ENCODE data around the gene CHCHD3.

Gene CHCHD3

GRCh38 chr7:132800522-132800921 lies 281.4 kb downstream of the CHCHD3 start:
- DNase-seq: no peak

GRCh38 chr7:132799081-132799413 lies 282.8 kb downstream of the CHCHD3 start:
- DNase-seq: no peak

- no peak for DNase-seq
Observed at GRCh38 chr7:132797152-132797551, 284.7 kb downstream of the CHCHD3 start.

DNA sequence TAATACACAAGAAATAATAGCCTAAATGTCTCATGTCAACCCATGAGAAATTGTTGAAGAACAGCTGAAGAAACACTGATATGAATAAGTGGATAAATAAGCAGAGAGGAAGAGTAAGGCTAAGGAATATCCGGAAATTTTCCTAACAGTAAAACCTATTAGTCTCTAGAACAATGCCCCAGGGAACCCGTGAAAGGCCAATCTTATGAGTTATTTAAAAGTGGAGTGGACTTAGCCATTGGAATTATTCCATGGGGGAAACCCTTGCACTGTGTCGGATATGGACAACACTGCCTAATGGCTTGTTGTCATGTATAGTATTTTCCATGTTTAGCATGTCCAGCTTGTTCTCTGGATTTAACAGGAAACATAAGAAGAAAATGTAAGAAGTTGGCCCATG lies 288.4 kb downstream of the CHCHD3 start:
- no peak for DNase-seq

- DNase-seq: no peak
Observed at GRCh38 chr7:132791036-132791435, 290.9 kb downstream of the CHCHD3 start.

DNA sequence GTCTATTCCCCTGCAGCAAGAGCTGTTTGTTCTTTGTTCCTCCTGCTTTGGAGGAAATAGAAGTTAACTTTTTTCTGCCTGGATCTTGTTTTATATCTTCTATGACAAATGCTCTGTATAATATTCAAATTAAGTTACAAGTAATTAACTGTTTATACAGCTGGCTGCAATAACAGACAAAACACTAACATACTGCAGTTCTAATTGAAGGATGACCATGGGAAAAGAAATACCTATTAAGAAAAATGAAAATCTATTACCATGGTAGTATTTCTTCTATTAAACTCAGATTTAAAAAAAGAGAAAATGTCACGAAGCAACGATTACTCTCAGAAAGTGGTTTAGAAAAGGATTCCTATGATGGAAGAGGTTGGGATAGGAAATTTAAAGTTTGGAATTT lies 291.8 kb downstream of the CHCHD3 start:
- no peak for DNase-seq

- DNase-seq: no peak
Observed at GRCh38 chr7:132789281-132789680, 292.6 kb downstream of the CHCHD3 start.

DNA sequence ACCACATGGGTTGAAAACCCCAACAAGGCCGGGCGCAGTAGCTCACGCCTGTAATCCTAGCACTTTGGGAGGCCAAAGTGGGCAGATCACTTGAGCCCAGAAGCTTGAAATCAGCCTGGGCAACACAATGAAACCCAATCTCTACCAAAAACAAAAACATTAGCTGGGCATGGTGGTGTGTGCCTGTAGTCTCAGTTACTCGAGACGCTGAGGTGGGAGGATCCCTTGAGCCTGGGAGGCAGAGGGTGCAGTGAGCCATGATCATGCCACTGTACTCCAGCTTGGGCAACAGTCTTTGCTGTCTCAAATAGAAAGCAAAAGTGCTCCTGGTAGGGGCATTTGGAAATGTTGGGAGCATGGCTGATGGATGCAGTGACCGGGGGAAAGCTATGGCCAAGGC lies 296.0 kb downstream of the CHCHD3 start:
- no peak for DNase-seq

- no peak for DNase-seq
Observed at GRCh38 chr7:132784406-132784805, 297.5 kb downstream of the CHCHD3 start.

- DNase-seq: no peak
Observed at GRCh38 chr7:132783824-132784223, 298.1 kb downstream of the CHCHD3 start.

DNA sequence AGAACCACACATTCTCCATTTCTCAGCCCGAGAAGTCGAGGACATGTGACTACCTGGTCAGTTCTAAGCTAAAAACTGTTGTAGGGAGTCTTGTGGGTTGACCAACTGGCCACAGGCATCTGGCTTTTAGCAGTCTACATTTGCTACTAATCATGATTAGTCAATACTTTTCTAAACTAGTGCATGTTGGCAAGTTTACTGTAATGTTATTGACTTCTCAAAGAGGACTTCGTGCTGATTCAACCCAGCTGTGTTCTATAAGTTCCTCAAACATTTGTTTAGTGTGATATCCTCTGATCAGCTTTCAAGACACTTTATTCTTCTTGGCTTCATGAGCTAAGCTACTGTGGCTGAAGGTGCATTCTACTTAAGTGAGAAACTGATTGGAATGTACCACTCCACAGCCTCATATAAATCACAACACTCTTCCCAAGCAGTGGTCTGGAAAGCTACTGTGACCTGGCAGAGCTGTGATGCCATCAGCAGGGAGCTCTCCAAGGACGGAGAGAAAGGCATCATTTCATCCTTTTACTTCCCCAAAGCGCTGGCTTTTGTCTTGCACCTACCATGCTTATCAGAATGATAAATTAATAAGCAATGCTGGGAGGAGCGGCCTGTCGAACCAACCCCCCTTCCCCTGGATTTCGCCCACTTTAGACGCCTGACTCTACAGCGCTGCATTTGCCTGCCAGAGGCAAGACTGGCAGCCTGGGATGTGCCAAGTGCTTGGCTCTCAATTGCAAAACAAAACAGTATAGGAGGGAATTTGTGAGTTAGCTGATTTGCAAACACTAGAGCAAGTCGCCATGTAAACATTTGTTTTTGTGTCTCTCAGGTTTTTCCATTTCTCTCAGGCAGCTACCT lies 298.9 kb downstream of the CHCHD3 start:
- DNase-seq: no peak

GRCh38 chr7:132780822-132781221 lies 301.1 kb downstream of the CHCHD3 start:
- DNase-seq: no peak

- DNase-seq: no peak
Observed at GRCh38 chr7:132779164-132779563, 302.7 kb downstream of the CHCHD3 start.

GRCh38 chr7:132778761-132779160 lies 303.1 kb downstream of the CHCHD3 start:
- DNase-seq: no peak

DNA sequence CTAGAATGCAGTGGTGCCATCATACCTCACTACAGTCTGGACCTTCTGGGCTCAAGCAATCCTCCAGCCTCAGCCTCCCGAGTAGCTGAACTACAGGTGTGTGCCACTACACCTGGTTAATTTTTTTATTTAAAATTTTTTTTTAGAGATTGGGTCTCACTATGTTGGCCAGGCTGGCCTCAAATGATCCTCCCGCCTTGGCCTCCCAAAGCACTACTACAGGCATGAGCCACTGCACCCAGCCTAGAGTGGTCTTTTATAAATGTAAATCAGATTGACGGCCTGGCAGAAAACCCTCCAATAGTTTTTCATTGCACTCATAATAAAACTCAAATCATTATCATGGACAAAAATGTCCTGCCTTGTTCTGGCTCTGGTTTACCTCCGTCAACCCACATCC lies 303.9 kb downstream of the CHCHD3 start:
- no peak for DNase-seq

DNA sequence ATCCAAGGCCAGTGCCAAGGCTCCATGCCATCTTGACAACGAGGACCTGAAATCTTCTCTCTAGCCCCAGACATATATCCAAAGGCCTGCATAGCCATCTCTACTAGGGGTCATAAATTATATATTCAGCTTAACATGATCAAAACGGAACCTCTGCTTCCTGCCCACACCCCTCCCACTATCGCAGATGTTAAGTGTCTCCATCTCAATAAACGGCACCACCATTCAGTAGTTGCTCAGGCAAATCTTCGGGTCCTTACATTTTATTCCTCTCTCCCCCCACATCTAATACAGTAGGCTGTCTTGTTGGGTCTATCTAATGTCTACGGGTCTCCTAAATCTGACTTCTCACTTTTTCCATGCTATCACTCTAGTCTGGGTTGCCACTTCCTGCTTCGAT lies 304.5 kb downstream of the CHCHD3 start:
- no peak for DNase-seq

GRCh38 chr7:132776048-132776620 lies 305.8 kb downstream of the CHCHD3 start:
- DNase-seq: no peak

- DNase-seq: no peak
Observed at GRCh38 chr7:132773527-132773956, 308.3 kb downstream of the CHCHD3 start.

DNA sequence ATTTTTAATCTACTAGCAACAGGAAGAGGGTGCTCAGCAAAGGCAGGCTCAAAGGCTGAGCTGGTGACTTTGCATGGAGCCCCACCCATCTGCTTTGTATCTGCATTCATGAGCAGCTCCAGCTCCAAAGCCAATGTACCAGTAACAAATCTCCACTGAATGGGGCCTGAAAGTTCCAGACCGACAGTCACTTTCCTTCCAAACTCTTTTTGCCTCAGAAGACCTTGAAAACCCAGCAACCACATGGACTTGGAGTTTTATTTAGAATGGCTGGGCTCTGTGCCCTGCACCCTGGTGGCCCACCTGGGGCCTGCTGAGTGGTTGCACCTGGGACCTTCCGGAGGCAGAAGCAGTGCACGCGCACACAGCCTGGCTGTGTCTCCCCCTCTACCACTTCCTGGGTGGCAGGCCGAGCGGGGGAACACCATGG lies 310.6 kb downstream of the CHCHD3 start:
- DNase-seq: no peak

- DNase-seq: no peak
Observed at GRCh38 chr7:132770055-132770454, 311.8 kb downstream of the CHCHD3 start.

GRCh38 chr7:132769280-132769679 lies 312.6 kb downstream of the CHCHD3 start:
- DNase-seq: no peak

DNA sequence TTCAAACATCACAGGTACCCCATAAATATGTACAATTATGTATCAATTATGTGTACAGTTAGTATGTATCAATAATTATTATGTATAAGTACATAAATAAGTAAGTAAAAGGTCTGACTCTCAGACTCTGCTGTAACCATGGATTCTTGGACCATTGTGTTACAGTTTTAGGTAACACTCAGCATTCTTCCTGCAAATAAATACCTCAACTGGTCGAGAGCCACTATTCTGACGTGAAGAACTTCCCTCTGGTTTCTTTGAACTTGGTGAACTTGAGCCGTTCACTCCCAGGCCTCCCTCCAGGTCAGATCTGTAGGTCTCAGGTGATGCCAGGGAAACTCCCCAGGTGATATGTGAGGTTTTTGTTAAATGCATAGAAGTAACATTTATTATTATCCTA lies 313.8 kb downstream of the CHCHD3 start:
- DNase-seq: no peak

GRCh38 chr7:132767378-132767777 lies 314.5 kb downstream of the CHCHD3 start:
- DNase-seq: no peak

DNA sequence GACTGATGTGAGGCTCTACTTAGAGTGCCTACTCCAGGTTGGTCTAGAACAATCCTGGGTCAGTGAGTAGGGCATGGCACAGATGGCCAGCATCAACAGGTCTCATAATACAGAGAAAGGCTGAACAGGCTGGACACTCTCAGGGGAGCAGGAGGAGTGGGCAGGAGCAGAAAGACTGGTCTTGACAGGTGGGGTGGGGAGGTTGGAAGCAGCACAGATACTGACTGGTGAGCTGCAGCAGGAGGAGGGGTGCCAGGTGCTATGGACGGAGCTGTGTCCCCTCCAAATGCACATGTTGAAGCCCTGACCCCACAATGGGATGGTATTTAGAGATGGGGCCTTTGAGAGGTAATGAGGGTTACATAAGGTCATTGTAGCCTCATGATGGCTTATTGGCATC lies 315.2 kb downstream of the CHCHD3 start:
- no peak for DNase-seq

DNA sequence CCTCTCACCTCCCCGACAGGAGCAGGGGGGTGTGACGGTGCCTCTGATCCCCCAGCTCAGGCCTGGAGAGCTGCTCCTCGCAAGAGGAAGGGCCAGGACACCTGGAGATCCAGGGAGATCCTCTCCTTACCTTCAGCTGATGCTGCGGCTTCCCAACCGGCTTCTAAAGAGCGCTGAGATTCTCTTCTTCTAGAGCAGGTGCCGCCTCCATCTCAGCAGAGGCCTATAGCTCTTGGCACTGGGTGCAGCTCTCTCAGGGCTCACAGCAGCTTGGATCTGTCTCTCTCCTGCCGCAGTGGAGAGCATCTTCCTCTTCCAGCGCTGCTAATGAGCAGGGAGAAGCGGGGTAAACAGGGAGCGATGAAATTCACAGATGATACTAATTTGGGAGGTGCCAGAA lies 316.0 kb downstream of the CHCHD3 start:
- no peak for DNase-seq

Data from femur (tissue), 1 donor.